GM10248 (cell line): ENCODE results near the gene PSMB11.
A peak's percentile ranks its signal among the peaks of the same experiment; 100 is the strongest.

Experiments used
- CTCF ChIA-PET: fragments of 300-600 bp; sonication (Branson Sonifier 250); formaldehyde crosslinking; extraction: SDS; loops from one replicate; lab custom pipeline; 2021; ENCODE audit warnings: antibody characterized with exemption; lab: Yijun Ruan, JAX
- POLR2A ChIA-PET: fragments of 350-650 bp; sonication (Branson Sonifier 250); formaldehyde crosslinking; extraction: SDS; loops from one replicate; lab custom pipeline; 2020; ENCODE audit warnings: antibody characterized with exemption; lab: Yijun Ruan, JAX
- DNase-seq: peaks from one replicate; pipeline ENCODE4 v3.0.0; 2012; ENCODE audit errors: extremely low spot score
- TF ChIP-seq, protein P1 (sequence below): IDR thresholded peaks from 2 replicates; pipeline ENCODE4 v1.5.1; 2012; ENCODE audit warnings: mild to moderate bottlenecking, low read depth; ENCODE audit errors: extremely low read depth, missing control alignments, control extremely low read depth

The PSMB11 gene

DNA sequence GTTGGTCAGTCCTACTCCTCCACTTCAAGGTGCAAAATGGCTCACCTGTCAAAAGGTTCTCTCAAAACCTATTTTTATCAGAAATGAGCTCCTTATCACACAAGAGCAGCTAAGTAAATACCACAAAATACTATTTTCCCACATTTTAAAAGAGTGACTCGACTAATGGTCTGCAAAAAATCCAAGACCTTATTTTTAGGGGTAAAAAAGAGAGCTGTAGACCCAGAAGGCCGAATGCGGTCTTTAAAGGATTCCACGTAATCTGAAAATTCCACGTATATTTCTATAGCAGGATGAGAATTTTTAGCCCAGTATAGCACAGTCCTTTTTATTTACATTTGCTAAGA lies 35.9 kb upstream of the PSMB11 start:
- DNase-seq: no peak
- TF ChIP-seq, protein P1, sequence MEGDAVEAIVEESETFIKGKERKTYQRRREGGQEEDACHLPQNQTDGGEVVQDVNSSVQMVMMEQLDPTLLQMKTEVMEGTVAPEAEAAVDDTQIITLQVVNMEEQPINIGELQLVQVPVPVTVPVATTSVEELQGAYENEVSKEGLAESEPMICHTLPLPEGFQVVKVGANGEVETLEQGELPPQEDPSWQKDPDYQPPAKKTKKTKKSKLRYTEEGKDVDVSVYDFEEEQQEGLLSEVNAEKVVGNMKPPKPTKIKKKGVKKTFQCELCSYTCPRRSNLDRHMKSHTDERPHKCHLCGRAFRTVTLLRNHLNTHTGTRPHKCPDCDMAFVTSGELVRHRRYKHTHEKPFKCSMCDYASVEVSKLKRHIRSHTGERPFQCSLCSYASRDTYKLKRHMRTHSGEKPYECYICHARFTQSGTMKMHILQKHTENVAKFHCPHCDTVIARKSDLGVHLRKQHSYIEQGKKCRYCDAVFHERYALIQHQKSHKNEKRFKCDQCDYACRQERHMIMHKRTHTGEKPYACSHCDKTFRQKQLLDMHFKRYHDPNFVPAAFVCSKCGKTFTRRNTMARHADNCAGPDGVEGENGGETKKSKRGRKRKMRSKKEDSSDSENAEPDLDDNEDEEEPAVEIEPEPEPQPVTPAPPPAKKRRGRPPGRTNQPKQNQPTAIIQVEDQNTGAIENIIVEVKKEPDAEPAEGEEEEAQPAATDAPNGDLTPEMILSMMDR: no peak
- ChIA-PET CTCF (interaction anchor here (0.8 to 8.6 kb wide), 21 partner anchors 12 to 373 kb away, joined by 3 to 91 read pairs (median 7); partner anchors contain the start of genes ACIN1, CDH24, HAUS4 and PRMT5), POLR2A (interaction anchor here (1.0 to 1.6 kb wide), 4 partner anchors 11 to 70 kb away, joined by 3 to 9 read pairs (median 3); no protein-coding TSS in a partner anchor)

DNA sequence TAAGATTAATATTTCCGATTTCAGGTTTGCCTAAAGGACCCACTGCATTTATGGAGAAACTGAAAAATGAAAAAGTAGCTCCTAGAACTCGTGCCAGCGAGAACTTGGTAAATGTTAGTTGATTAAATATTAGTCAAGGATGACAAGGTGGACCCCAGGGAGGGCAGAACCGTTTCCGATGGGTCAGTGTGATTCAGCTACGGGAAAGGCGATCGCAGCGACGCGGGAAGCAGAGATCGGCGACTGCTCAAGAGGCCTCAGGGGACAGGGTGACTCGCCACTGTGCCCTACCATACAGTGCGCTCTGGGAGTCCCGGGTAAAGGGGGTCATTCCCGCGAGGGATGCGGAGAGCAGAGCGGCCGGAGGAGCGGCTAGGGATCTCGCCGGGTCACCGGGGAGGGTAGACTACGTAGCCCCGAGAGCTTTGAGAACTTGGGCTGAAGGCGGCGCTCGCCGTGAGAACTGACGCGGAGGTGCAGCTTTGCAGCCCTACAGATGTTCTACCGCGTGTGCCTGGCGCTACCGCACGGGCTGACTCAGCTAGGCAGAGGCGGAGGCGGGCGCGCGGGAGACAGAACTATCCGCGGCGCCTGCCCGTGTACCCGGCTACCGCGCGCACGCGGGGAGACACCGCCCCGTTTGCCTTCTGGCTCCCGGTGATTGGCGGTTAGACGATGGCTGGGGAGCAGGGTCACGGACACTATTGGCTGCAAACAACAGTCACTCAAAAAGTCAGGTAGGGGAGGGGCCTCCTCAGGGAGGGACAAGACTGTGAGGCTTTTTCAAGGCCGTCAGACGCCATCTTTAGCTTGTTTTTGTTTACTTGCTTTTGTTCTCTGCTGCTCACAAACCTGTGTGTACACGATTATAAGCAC lies 35.2 kb upstream of the PSMB11 start:
- ChIA-PET CTCF (interaction anchor here (0.7 to 8.6 kb wide), 32 partner anchors 9 to 373 kb away, joined by 3 to 91 read pairs (median 5); partner anchors contain the start of genes ACIN1, AJUBA, CDH24 and HAUS4), POLR2A (interaction anchor here (1.0 to 1.6 kb wide), 9 partner anchors 10 to 91 kb away, joined by 3 to 11 read pairs (median 4); partner anchors contain the start of genes PSMB5 and RBM23)
- peak; percentile 97 for DNase-seq
- TF ChIP-seq, protein P1: no peak

DNA sequence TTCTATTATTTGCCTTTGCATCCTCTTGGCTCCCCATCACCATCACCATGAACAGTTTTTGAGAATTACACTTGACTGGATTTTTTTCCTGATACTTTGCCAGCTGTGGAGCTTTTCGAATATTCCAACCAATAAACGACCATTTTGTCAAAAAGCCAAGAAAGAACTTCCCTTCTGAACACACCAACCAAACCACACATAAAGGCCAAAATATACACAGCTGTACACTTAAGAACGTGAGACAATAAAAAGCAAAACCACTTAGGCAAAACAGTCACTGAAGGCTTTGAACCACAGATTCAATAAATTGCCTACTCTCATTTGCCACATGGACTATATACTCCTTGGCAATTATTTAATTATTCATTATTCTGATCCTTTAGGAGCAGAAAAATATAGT lies 33.2 kb upstream of the PSMB11 start:
- DNase-seq: no peak
- TF ChIP-seq, protein P1: no peak
- CTCF ChIA-PET: interaction anchor here (1.1 to 8.6 kb wide), 6 partner anchors 14 to 60 kb away, joined by 4 to 91 read pairs (median 18); no protein-coding TSS in a partner anchor
- POLR2A ChIA-PET: interaction anchor here (0.5 kb wide), 1 partner anchor 296 kb away, joined by 4 read pairs; no protein-coding TSS in a partner anchor

DNA sequence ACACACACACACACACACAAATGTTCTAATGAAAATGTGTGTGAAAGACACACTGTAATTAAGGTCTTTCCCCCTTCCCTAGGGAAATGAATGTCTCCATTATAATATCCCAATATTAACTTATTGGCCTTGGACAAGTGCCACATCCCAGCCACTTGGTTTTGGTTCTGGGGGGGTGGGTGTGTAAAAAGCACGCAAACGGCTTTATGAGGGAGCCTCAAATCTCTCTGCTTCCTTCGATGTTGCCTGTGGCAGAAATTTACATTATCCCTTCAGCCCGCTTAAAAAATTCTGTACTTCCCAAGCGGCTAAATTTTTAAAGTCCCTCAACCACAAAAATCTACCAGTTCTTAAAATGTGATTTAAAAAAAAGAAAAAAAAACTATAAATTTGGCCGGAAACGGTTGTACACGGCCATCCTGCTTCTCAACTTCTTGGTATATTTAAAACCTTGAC lies 32.5 kb upstream of the PSMB11 start:
- no peak for DNase-seq
- POLR2A ChIA-PET: no interaction called here
- CTCF ChIA-PET: interaction anchor here (1.1 to 8.6 kb wide), 5 partner anchors 15 to 59 kb away, joined by 4 to 91 read pairs (median 8); no protein-coding TSS in a partner anchor
- TF ChIP-seq, protein P1: no peak

DNA sequence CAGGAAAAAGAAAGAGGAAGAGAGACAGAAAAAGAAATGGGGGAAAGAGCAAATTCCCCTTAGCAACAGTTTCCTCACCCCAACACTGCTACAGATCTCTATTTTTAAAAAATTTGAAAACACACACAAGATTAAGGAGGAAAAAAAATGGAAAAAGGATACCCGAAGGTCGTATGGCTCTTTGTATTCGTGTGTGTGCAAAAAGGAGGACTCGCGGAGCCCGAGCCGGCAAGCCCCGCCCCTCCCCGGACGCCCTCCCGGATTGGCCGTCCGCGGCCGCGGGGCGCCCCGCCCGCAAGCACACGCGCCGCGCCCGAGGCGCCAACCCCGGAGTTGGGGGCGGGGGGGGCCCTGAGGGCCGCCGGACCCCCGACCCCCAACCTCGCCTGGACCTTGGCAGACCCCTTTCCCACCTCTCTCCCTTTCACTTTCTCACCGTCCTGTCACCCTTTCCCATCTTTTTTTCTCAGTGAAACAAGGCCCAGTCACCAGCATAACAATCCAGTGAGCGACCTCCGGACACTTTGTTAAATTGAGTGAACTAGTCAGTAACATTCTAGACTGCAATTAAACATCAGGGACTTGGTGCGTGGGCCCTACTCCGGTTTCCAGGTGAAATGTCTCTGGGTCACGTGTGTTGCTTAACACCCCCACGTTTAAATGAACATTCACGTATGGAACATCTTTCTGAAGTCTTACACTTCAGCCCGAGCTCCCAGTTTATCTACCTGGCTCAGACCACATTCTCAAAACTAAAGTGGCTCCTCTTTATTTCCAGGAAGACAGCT lies 31.9 kb upstream of the PSMB11 start, which contains the start of gene C14orf93:
Gene C14orf93 (minus strand): TSS at position 205 of the 788 bp plus-strand sequence. CDS start 11,120 bp downstream, outside the sequence.
- CTCF ChIA-PET: interaction anchor here (0.8 to 5.9 kb wide), 3 partner anchors 24 to 38 kb away, joined by 3 to 41 read pairs (median 9); partner anchors contain the start of gene AJUBA
- POLR2A ChIA-PET: no interaction called here
- TF ChIP-seq, protein P1: no peak
- DNase-seq: peak; percentile 92
